ENCODE results near the gene LRRC26. TPM values are rescaled to one million over a fixed set of nuclear protein-coding genes. Genes with fewer than 3 reads are reported as not detected.

The LRRC26 gene
- total RNA-seq, 4 donors from 2014 or later, result not detected

DNA sequence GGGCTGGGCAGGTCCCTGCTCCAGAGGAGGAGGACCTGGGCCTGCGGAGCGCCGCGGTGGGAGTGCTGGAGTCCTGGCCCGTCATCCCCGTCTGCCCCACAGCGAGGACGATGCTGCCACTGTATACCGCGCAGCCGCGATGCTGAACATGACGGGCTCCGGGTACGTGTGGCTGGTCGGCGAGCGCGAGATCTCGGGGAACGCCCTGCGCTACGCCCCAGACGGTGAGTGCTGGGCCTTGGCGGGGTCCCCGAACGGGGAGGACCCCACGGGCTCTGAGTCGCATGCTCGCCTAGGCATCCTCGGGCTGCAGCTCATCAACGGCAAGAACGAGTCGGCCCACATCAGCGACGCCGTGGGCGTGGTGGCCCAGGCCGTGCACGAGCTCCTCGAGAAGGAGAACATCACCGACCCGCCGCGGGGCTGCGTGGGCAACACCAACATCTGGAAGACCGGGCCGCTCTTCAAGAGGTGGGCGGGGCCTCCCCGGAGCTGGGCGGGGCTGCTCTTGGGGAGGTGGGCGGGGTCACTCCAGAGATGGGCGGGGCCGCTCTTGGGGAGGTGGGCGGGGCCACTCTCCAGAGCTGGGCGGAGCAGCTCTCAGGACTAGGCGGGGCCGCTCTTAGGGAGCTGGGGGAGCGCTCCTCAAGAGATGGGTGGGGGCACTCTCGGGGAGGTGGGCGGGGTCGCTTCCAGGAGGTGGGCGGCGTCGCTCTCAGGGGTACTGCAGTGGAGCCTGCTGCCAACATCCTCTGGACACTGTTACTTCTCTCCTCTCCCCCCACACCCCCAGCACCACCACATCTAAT, 13.1 kb downstream of the LRRC26 start:
- no peak for TF ChIP-seq CTCF (IDR thresholded peaks at IDR 0.05)
- TF ChIP-seq POLR2A (IDR thresholded peaks at IDR 0.05), result no peak
- DNase-seq, result no peak
- no peaks in the 10 kb centered on the region for H3K36me3 ChIP-seq
- intact Hi-C loops (cut with DNase I), result no loop called here
- H3K4me1 ChIP-seq, result peaks cover 0 to 9% of the 10 kb centered on the region in 2 donors
- WGBS, 2 donors, result 4 to 5% methylated on average over 17 to 33 of the region's 65 CpGs
- peaks cover 30% of the 10 kb centered on the region for H3K27me3 ChIP-seq
- no peak overlapping the region for H3K4me3 ChIP-seq (replicated peaks in 1 of 3)
- H3K27ac ChIP-seq, result no peak overlapping the region
- H3K9me3 ChIP-seq, result no peaks in the 10 kb centered on the region

- DNase-seq, result no peak
- Histone ChIP-seq H3K27ac (no peak overlapping the region), H3K27me3 (peaks cover 13% of the 10 kb centered on the region), H3K4me3 (replicated peaks in 1 of 3) (no peak overlapping the region), H3K9me3 (no peaks in the 10 kb centered on the region), H3K4me1 (peaks cover 0 to 5% of the 10 kb centered on the region in 2 donors), H3K36me3 (no peaks in the 10 kb centered on the region)
- TF ChIP-seq POLR2A (IDR thresholded peaks at IDR 0.05), result no peak
- TF ChIP-seq CTCF (IDR thresholded peaks at IDR 0.05), result no peak
- intact Hi-C loops (cut with DNase I), result no loop called here
- 89 to 96% methylated on average over 7 of the region's 7 CpGs for WGBS, 2 donors
These were observed 16.9 kb downstream of the LRRC26 start for GRCh38 chr9:137152844-137153405.

DNA sequence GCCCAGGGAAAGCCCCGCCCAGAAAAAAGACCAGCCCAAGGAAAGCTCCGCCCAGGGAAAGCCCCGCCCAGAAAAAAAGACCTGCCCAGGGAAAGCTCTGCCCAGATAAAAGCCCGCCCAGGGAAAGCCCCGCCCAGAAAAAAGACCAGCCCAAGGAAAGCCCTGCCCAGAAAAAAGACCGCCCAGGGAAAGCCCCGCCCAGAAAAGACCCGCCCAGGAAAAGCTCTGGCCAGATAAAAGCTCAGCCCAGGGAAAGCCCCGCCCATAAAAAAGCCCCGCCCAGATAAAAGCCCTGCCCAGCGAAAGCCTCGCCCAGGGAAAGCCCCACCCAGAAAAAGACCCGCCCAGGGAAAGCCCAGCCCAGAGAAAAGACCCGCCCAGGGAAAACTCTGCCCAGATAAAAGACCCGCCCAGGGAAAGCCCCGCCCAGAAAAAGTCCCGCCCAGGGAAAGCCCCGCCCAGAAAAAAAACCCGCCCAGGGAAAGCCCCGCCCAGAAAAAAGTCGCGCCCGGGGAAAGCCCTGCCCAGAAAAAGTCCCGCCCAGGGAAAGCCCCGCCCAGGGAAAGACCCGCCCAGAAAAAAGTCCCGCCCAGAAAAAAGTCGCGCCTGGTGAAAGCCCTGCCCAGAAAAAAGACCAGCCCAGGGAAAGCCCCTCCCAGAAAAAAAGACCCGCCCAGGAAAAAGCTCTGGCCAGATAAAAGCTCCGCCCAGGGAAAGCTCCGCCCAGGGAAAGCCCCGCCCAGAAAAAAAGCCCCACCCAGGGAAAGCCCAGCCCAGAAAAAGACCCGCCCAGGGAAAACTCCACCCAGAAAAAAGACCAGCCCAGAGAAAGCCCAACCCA, 19.0 kb downstream of the LRRC26 start:
- no peaks in the 10 kb centered on the region for H3K9me3 ChIP-seq
- 33 to 47% methylated on average over 34 of the region's 34 CpGs for WGBS, 2 donors
- H3K27ac ChIP-seq, result no peak overlapping the region
- no peaks in the 10 kb centered on the region for H3K27me3 ChIP-seq
- H3K4me1 ChIP-seq, result no peaks in the 10 kb centered on the region
- no peak for DNase-seq
- no peaks in the 10 kb centered on the region for H3K36me3 ChIP-seq
- intact Hi-C loops (cut with DNase I), result no loop called here
- TF ChIP-seq CTCF (IDR thresholded peaks at IDR 0.05), result no peak
- TF ChIP-seq POLR2A (IDR thresholded peaks at IDR 0.05), result no peak
- no peak overlapping the region for H3K4me3 ChIP-seq (replicated peaks in 1 of 3)

GRCh38 chr9:137149942-137150616, 19.8 kb downstream of the LRRC26 start:
- H3K9me3 ChIP-seq, result no peaks in the 10 kb centered on the region
- H3K4me1 ChIP-seq, result no peaks in the 10 kb centered on the region
- no peak overlapping the region for H3K27ac ChIP-seq
- 58 to 64% methylated on average over 20 of the region's 20 CpGs for WGBS, 2 donors
- H3K36me3 ChIP-seq, result no peaks in the 10 kb centered on the region
- intact Hi-C loops (cut with DNase I), result no loop called here
- DNase-seq, result no peak
- TF ChIP-seq POLR2A (IDR thresholded peaks at IDR 0.05) (no peak), CTCF (IDR thresholded peaks at IDR 0.05) (no peak)
- no peak overlapping the region for H3K4me3 ChIP-seq (replicated peaks in 1 of 3)
- H3K27me3 ChIP-seq, result no peaks in the 10 kb centered on the region
